WTC11 (cell line): ENCODE data around the gene ZNF205.

Experiments
- ARID4B ChIP-seq: sonication (generic); formaldehyde crosslinking; IDR thresholded peaks from 2 replicates; pipeline ENCODE4 v1.8.0; 2023; ENCODE audit warnings: missing genetic modification reagents, mild to moderate bottlenecking, borderline replicate concordance
- ATF3 ChIP-seq: sonication (generic); formaldehyde crosslinking; conservative IDR thresholded peaks from 2 replicates; pipeline ENCODE4 v1.8.1; 2022; ENCODE audit warnings: mild to moderate bottlenecking, missing genetic modification reagents
- CTCF ChIP-seq: fragments of 200-600 bp; IDR thresholded peaks from 2 replicates; pipeline ENCODE4 v1.8.0; 2022; ENCODE audit warnings: antibody characterized with exemption
- NR3C1 ChIP-seq: sonication (generic); formaldehyde crosslinking; conservative IDR thresholded peaks from 2 replicates; pipeline ENCODE4 v1.8.1; 2023; ENCODE audit warnings: low read depth, mild to moderate bottlenecking, missing genetic modification reagents
- PRDM15 ChIP-seq: sonication (generic); formaldehyde crosslinking; IDR thresholded peaks from 2 replicates; pipeline ENCODE4 v1.8.0; 2022; ENCODE audit warnings: missing genetic modification reagents
- ZNF396 ChIP-seq: fragments of 250-450 bp; sonication (Bioruptor Pico); IDR thresholded peaks from 2 replicates; pipeline ENCODE4 v1.8.0; 2021; ENCODE audit warnings: mild to moderate bottlenecking, moderate library complexity, borderline replicate concordance

GRCh38 chr16:3150346-3151218 lies 38.2 kb downstream of the ZNF205 start:
- TF ChIP-seq CTCF (no peak), ZNF396 (CRISPR knock-in tag) (no peak), PRDM15 (CRISPR knock-in tag) (no peak), NR3C1 (CRISPR knock-in tag) (no peak), ATF3 (no peak), ARID4B (peak; percentile 43; the same call in 1 of the 2 replicates)
